ENCODE data around the gene ALCAM. TPM values are rescaled to one million over a fixed set of nuclear protein-coding genes. Genes with fewer than 3 reads are reported as not detected.
A peak's percentile ranks its signal among the peaks of the same experiment; 100 is the strongest.
"Not testable (repeated sequence)": the region's sequence is repeated elsewhere in the genome, so short reads cannot be mapped to it uniquely, and the experiment has no call there.

Gene ALCAM
- total RNA-seq, 1 donor from 2014 or later, result 294 TPM

DNA sequence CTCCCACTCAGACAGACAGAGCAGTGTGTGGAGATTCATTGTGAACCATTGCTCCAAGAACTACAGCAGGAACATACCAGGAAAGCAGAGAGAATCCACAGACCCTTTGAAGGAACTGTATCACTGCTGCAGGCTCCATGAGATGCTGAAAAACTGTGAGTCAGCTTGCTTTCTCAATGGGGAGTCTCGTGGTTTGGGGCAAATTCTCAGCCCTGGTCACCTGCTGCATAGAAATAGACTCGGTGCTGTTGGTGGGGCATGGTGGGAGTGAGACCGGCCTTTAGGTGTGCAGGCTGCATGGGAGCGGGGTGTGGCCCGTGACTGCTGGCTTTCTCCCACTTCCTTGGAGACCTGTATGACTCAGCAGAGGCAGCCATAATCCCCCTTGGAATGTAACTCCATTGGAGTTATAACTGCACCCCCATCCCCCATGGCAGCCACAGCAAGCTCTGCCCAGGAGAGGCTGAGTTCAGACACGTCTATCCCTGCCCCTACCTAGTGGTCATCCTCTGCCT, 35.6 kb downstream of the ALCAM start:
- no peak overlapping the region for H3K4me3 ChIP-seq (ENCODE audit: low read depth, low read length)
- FAIRE-seq, result peak; percentile 85
- H3K27me3 ChIP-seq (ENCODE audit: control insufficient read depth, insufficient read depth, low read length), result no peaks in the 10 kb centered on the region
- DNase-seq (ENCODE audit: low read depth), result peak; percentile 97
- no peaks in the 10 kb centered on the region for H3K36me3 ChIP-seq (ENCODE audit: control insufficient read depth, insufficient read depth, low read length)
- TF ChIP-seq, protein P1, sequence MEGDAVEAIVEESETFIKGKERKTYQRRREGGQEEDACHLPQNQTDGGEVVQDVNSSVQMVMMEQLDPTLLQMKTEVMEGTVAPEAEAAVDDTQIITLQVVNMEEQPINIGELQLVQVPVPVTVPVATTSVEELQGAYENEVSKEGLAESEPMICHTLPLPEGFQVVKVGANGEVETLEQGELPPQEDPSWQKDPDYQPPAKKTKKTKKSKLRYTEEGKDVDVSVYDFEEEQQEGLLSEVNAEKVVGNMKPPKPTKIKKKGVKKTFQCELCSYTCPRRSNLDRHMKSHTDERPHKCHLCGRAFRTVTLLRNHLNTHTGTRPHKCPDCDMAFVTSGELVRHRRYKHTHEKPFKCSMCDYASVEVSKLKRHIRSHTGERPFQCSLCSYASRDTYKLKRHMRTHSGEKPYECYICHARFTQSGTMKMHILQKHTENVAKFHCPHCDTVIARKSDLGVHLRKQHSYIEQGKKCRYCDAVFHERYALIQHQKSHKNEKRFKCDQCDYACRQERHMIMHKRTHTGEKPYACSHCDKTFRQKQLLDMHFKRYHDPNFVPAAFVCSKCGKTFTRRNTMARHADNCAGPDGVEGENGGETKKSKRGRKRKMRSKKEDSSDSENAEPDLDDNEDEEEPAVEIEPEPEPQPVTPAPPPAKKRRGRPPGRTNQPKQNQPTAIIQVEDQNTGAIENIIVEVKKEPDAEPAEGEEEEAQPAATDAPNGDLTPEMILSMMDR (IDR thresholded peaks at IDR 0.05; ENCODE audit: insufficient read depth, low read length, severe bottlenecking), result no peak

DNA sequence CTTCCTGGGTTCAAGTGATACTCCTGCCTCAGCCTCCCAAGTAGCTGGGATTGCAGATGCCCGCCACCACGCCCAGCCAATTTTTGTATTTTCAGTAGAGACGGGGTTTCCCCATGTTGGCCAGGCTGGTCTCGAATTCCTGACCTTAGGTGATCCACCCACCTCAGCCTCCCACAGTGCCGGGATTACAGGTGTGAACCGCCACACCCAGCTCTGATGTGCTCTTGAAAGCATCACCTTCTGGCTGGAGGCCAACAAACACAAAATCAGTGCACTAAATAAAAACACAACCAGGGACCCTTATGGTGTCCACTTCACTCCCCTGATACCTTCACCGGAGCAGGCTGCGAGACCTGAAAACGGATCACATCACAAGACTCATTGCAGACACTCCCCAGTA, 36.3 kb downstream of the ALCAM start:
- not testable (repeated sequence) for H3K36me3 ChIP-seq (ENCODE audit: control insufficient read depth, insufficient read depth, low read length); FAIRE-seq; DNase-seq (ENCODE audit: low read depth); H3K4me3 ChIP-seq (ENCODE audit: low read depth, low read length); H3K27me3 ChIP-seq (ENCODE audit: control insufficient read depth, insufficient read depth, low read length)

DNA sequence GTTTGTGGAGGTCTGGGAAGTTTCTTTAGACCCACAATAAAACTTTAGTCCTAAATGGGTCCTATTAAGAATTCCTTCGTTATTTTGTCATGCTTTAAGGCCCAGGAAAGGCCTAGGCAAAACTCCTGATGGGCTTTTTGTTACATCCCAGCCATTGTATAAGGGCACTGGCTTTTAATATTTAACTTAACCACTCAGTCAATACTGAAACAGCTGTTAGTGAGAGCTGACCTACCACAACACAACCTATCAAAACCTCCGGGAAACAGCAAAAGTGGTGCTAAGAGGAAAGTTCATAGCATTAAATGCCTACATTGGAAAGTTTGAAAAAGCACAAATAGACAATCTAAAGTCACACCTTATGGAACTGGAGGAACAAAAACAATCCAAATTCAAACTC, 39.6 kb downstream of the ALCAM start:
- Histone ChIP-seq H3K36me3 (ENCODE audit: control insufficient read depth, insufficient read depth, low read length) (no peaks in the 10 kb centered on the region), H3K27me3 (ENCODE audit: control insufficient read depth, insufficient read depth, low read length) (no peaks in the 10 kb centered on the region), H3K4me3 (ENCODE audit: low read depth, low read length) (no peak overlapping the region)
- no peak for FAIRE-seq
- no peak for DNase-seq (ENCODE audit: low read depth)
- TF ChIP-seq, protein P1 (IDR thresholded peaks at IDR 0.05; ENCODE audit: insufficient read depth, low read length, severe bottlenecking), result no peak

DNA sequence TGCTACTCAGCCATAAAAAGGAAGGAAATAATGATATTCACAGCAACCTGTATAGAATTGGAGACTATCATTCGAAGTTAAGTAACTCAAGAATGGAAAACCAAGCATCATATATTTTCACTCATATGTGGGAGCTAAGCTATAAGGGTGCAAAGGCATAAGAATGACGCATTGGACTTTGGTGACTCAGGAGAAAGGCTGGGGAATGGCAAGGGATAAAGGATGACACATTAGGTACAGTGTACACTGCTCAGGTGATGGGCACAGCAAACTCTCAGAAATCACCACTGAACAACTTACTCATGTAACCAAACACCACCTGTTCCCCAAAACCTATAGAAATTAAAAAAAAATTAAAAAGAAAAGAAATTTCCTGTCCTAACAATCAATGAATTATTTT, 42.7 kb downstream of the ALCAM start:
- H3K27me3 ChIP-seq (ENCODE audit: control insufficient read depth, insufficient read depth, low read length), result no peaks in the 10 kb centered on the region
- FAIRE-seq (no peak), DNase-seq (ENCODE audit: low read depth) (peak; percentile 87)
- TF ChIP-seq, protein P1 (IDR thresholded peaks at IDR 0.05; ENCODE audit: insufficient read depth, low read length, severe bottlenecking), result no peak
- H3K4me3 ChIP-seq (ENCODE audit: low read depth, low read length), result no peak overlapping the region
- H3K36me3 ChIP-seq (ENCODE audit: control insufficient read depth, insufficient read depth, low read length), result no peaks in the 10 kb centered on the region

DNA sequence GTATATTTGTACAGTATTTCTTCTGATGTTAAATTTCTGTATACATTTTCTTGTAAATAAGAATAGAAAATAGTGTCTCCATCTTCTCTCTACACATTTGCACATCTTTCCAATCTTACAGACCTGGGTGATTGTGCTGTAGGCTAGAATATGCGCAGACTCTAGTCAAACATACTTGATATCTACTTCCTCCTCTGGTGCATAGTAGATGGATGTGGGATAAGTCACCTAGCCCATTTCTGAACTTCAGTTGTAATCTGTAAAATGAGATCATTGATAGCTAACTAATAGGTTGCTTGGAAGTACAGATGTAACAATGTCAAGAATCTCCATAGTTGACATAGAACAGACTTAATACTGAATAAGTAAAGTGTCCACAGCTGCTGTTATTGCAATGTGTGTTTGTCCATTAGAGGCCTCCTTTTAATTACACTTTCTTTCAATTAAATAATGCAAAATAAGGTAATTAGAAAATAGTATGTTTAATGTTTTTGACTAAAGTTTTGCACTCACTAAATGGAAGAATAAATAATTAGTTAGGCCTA, 46.7 kb downstream of the ALCAM start:
- Histone ChIP-seq H3K36me3 (ENCODE audit: control insufficient read depth, insufficient read depth, low read length) (no peaks in the 10 kb centered on the region), H3K4me3 (ENCODE audit: low read depth, low read length) (no peak overlapping the region), H3K27me3 (ENCODE audit: control insufficient read depth, insufficient read depth, low read length) (no peaks in the 10 kb centered on the region)
- FAIRE-seq, result no peak
- TF ChIP-seq, protein P1 (IDR thresholded peaks at IDR 0.05; ENCODE audit: insufficient read depth, low read length, severe bottlenecking), result no peak
- no peak for DNase-seq (ENCODE audit: low read depth)

DNA sequence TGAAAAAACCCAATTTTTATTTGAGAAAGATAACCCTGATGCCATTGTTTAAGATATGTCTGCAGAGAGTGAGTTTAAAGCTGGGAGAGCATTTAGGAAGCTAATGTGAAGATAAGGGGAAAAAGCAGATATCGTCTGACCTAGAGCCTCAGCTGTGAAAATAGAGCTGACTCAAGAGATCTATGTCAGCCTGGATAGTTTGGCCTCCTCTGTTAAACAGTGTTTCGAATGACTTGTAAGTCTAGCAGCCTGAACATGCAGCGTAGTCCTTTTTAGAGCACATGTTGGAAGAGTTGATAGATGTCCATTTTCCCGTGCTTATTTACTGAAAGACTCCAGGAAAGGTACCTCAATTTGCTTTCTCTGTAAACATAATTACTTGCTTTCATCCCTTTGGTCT, 48.1 kb downstream of the ALCAM start:
- no peak for FAIRE-seq

More for the DNA sequence above, 48.1 kb downstream of the ALCAM start:
- no peak for DNase-seq (ENCODE audit: low read depth)
- Histone ChIP-seq H3K36me3 (ENCODE audit: control insufficient read depth, insufficient read depth, low read length) (no peaks in the 10 kb centered on the region), H3K27me3 (ENCODE audit: control insufficient read depth, insufficient read depth, low read length) (no peaks in the 10 kb centered on the region), H3K4me3 (ENCODE audit: low read depth, low read length) (no peak overlapping the region)
- TF ChIP-seq, protein P1 (IDR thresholded peaks at IDR 0.05; ENCODE audit: insufficient read depth, low read length, severe bottlenecking), result no peak

Measured in bronchial epithelial cell (primary cell).